PFSK-1 (cell line): Measurements from ENCODE around the gene UQCR10.

Source experiments
- FOXP2 ChIP-seq: optimal IDR thresholded peaks from 2 replicates; pipeline ENCODE3; 2011; ENCODE audit warnings: borderline replicate concordance, control low read depth, inconsistent platforms; ENCODE audit not compliant: insufficient read depth; ENCODE audit errors: extremely low read length, extremely low read depth
- POLR2AphosphoS5 ChIP-seq: IDR thresholded peaks from 2 replicates; pipeline ENCODE4 v1.6.1; 2012; ENCODE audit warnings: low read depth, mild to moderate bottlenecking, control low read depth, low read length, moderate library complexity
- SIN3A ChIP-seq: IDR thresholded peaks from 2 replicates; pipeline ENCODE4 v1.6.1; 2012; ENCODE audit warnings: mild to moderate bottlenecking, low read length, moderate library complexity, borderline replicate concordance; ENCODE audit not compliant: insufficient read depth
- TAF1 ChIP-seq: IDR thresholded peaks from 2 replicates; pipeline ENCODE4 v1.6.1; 2012; ENCODE audit warnings: low read length, control low read depth, borderline replicate concordance; ENCODE audit not compliant: insufficient read depth
- TF ChIP-seq, protein P1 (sequence below), 2 experiments: IDR thresholded peaks; 2 replicates each; pipeline versions ENCODE4 v1.6.1 to v1.8.0; 2011 to 2012; ENCODE audit warnings: low read depth in 2 of 2, low read length in 2 of 2, control low read depth in 1 of 2, inconsistent platforms in 1 of 2, mild to moderate bottlenecking in 1 of 2, moderate library complexity in 1 of 2; ENCODE audit not compliant: insufficient read depth in 1 of 2

UQCR10 gene

DNA sequence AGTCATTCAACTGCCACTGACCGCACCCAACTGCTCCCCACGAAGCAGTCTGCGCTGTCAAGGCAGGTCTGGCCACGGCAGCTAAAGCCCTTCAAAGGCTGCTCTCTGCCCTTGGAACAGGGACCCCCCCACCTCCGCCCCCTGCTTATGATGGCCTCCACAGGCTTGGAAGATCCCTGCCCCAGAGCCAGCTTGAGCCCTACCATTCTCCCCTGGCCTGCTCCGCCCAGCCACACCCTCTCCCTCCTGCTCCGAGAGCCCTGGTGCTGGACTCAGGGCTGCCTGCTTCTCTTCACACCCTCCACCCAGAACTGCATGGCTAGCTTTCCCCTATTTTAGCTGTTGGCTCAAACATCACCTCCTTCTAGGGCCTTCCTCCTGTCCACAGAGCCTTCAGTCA is 19.3 kb upstream of the UQCR10 start:
- TF ChIP-seq POLR2AphosphoS5 (no peak), TAF1 (no peak), FOXP2 (no peak), SIN3A (no peak)
- TF ChIP-seq, protein P1, sequence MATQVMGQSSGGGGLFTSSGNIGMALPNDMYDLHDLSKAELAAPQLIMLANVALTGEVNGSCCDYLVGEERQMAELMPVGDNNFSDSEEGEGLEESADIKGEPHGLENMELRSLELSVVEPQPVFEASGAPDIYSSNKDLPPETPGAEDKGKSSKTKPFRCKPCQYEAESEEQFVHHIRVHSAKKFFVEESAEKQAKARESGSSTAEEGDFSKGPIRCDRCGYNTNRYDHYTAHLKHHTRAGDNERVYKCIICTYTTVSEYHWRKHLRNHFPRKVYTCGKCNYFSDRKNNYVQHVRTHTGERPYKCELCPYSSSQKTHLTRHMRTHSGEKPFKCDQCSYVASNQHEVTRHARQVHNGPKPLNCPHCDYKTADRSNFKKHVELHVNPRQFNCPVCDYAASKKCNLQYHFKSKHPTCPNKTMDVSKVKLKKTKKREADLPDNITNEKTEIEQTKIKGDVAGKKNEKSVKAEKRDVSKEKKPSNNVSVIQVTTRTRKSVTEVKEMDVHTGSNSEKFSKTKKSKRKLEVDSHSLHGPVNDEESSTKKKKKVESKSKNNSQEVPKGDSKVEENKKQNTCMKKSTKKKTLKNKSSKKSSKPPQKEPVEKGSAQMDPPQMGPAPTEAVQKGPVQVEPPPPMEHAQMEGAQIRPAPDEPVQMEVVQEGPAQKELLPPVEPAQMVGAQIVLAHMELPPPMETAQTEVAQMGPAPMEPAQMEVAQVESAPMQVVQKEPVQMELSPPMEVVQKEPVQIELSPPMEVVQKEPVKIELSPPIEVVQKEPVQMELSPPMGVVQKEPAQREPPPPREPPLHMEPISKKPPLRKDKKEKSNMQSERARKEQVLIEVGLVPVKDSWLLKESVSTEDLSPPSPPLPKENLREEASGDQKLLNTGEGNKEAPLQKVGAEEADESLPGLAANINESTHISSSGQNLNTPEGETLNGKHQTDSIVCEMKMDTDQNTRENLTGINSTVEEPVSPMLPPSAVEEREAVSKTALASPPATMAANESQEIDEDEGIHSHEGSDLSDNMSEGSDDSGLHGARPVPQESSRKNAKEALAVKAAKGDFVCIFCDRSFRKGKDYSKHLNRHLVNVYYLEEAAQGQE (IDR thresholded peaks at IDR 0.05; ENCODE audit: insufficient read depth in 1 of 2, low read depth in 2 of 2, low read length in 2 of 2), result no peak

DNA sequence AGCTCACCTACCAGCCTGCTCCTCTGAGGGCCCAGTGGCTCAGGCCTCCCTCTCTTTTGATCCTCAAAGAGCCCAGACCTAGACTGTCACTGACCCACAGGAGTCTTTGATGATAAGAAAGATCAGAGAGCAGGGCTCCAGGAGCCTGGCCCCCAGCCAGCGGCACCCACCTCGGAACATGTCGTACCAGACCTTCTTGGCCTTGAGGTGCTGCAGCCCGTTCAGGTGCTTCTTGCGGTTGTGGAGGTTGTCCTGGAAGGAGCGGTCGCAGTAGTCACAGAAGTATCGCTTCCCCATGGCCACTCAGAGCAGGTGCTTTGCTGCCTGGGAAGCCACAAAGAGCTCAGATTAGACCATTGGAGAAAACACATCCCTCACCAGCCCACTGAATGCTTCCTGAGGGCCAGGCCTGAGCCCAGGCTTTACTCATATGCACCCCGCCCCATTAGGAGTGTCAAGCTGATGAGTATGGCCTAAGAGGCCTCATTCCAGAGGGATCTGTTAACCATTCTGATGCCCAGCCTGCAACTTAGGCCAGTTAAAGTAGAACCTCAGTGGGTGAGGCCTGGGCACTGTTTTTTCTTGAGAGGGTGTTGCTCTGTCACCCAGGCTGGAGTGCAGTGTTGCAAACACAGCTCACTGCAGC is 18.8 kb upstream of the UQCR10 start:
- TF ChIP-seq, protein P1 (IDR thresholded peaks at IDR 0.05; ENCODE audit: insufficient read depth in 1 of 2, low read depth in 2 of 2, low read length in 2 of 2), result no peak
- no peak for TF ChIP-seq POLR2AphosphoS5
- TF ChIP-seq SIN3A, result no peak
- TF ChIP-seq FOXP2, result no peak
- no peak for TF ChIP-seq TAF1

DNA sequence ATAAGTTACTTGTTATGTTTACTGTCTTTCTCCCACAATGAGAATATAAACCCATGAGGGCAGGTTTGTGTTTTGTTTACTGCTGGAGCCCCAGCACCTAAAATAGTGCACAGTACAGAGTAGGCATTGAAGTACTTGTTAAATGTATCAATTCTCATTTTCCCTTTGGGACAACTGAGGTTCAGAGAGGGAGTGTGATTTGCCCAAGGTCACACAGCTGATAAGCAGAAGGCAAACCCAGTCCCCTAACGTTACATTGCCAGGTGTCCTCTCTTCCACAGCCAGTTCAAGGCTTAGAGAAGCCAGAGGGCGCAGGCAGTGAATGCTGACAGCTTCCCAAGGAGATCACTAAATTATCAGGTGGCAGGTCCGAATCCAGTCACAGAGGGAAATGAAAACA is 17.1 kb upstream of the UQCR10 start:
- TF ChIP-seq, protein P1 (IDR thresholded peaks at IDR 0.05; ENCODE audit: insufficient read depth in 1 of 2, low read depth in 2 of 2, low read length in 2 of 2), result no peak
- TF ChIP-seq FOXP2 (no peak), POLR2AphosphoS5 (no peak), SIN3A (no peak), TAF1 (no peak)

DNA sequence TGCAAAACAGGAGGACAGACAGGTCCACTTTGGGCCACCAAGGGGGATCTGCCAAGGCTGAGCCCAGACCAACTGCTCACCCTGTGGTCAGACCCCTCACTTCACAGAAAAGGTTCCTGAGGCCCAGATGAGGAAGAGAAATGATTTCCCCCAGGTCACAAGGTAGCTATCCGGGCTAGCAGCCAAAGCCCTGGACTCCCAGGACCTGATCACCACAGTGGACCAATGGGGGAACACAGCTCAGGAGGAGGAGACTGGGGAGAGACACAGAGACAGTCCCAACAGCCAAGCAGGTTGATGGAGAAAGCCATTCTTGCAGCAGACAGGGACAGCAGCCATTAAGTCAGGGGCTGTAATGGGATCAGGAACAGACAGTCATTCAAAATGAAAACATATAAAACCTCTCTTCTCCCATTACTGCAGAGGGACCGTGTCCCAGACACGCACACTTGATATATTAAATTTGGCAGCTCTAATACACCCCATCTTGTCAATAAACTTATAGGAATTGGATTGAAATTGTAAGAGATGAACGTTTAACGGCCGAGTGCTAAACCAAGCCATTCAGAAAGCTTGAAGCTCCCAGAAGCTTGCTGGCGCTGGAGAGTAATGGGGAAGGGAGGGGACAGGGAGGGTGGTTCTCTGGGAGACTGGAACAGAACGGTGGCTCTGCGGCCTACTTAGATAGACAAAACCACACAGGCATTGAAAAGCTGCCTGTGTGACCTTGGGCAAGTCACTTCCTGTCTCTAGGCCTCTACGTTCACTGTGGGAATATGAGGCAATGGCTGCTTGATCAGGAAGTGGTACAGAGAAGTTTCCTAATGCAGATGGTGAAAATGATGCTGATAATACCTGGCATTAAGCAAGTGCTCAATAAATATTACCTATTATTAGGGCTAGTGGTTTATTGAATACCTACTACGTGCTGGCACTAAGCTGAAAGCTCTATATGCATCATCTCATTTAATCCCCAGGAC is 16.3 kb upstream of the UQCR10 start:
- no peak for TF ChIP-seq POLR2AphosphoS5
- TF ChIP-seq SIN3A, result no peak
- TF ChIP-seq FOXP2, result no peak

DNA sequence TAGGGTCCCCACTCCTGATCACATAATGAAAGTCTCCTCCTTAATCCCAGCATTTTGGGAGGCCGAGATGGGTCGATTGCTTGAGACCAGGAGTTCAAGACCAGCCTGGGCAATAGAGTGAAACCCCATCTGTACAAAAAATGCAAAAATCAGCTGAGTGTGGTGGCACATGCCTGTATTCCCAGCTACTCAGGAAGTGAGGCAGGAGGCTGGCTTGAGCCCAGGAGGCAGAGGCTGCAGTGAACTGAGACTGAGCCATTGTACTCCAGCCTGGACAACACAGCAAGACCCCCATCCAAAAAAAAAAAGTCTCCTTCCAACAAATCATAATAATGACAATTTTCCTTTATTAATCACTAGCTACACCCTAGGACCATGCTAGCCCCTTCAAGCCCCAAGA is 15.5 kb upstream of the UQCR10 start:
- TF ChIP-seq FOXP2, result no peak
- no peak for TF ChIP-seq POLR2AphosphoS5
- no peak for TF ChIP-seq SIN3A
- TF ChIP-seq, protein P1 (IDR thresholded peaks at IDR 0.05; ENCODE audit: insufficient read depth in 1 of 2, low read depth in 2 of 2, low read length in 2 of 2), result no peak
- TF ChIP-seq TAF1, result no peak
